ENCODE measurements around the gene CPSF6. TPM values are rescaled to one million over a fixed set of nuclear protein-coding genes. Genes with fewer than 3 reads are reported as not detected.
"Not testable (repeated sequence)": the region's sequence is repeated elsewhere in the genome, so short reads cannot be mapped to it uniquely, and the experiment has no call there.

CPSF6 gene
- polyA plus RNA-seq, 6 donors from 2014 or later: 51.3 to 74.9 (median 61.1) TPM

GRCh38 chr12:69240631-69240995 is 1.2 kb downstream of the CPSF6 start:
- no peak for DNase-seq
- peak overlapping the region; percentile 92 to 100 (median 98) for H3K4me3 Mint-ChIP-seq
- no peak for ATAC-seq (ENCODE audit: low read depth in 2 of 2)

GRCh38 chr12:69241438-69242092 is 2.2 kb downstream of the CPSF6 start:
- H3K9me3 Mint-ChIP-seq: no peaks in the 10 kb centered on the region
- peak overlapping the region in 7 of 8 donors; percentile 16 to 100 (median 66) for H3K4me3 Mint-ChIP-seq
- ATAC-seq (ENCODE audit: low read depth in 2 of 2) (no peak), DNase-seq (no peak)
- H3K36me3 Mint-ChIP-seq: peaks cover 0 to 7% of the 10 kb centered on the region in 2 donors
- no peaks in the 10 kb centered on the region for H3K27me3 Mint-ChIP-seq
- H3K4me1 Mint-ChIP-seq: peaks cover 38 to 62% (median 54%) of the 10 kb centered on the region in 3 donors
- H3K27ac Mint-ChIP-seq: peak overlapping the region in 2 of 6 donors; percentile 44 to 97

More at GRCh38 chr12:69240631-69240995, 1.2 kb downstream of the CPSF6 start:
- Mint-ChIP-seq H3K4me1 (peaks cover 33 to 54% (median 45%) of the 10 kb centered on the region in 3 donors), H3K36me3 (peaks cover 0 to 7% of the 10 kb centered on the region in 2 donors), H3K27me3 (no peaks in the 10 kb centered on the region), H3K27ac (peak overlapping the region; percentile 93 to 99 (median 98)), H3K9me3 (no peaks in the 10 kb centered on the region)

GRCh38 chr12:69243099-69244084 is 4.0 kb downstream of the CPSF6 start:
- H3K36me3 Mint-ChIP-seq: peaks cover 0 to 7% of the 10 kb centered on the region in 2 donors
- ATAC-seq (ENCODE audit: low read depth in 2 of 2): peak; percentile 10 to 14
- H3K27ac Mint-ChIP-seq: peak overlapping the region in 5 of 6 donors; percentile 22 to 54 (median 29)
- H3K27me3 Mint-ChIP-seq: no peaks in the 10 kb centered on the region
- no peaks in the 10 kb centered on the region for H3K9me3 Mint-ChIP-seq
- H3K4me3 Mint-ChIP-seq: peak overlapping the region; percentile 15 to 97 (median 48)
- DNase-seq: peak; percentile 7
- H3K4me1 Mint-ChIP-seq: peaks cover 43 to 79% (median 71%) of the 10 kb centered on the region in 3 donors

- Mint-ChIP-seq H3K9me3 (no peaks in the 10 kb centered on the region), H3K4me3 (peak overlapping the region in 1 of 8 donors; percentile 14)
- no peak for DNase-seq
Observed at GRCh38 chr12:69247268-69248018, 8.1 kb downstream of the CPSF6 start.

GRCh38 chr12:69252033-69252432 is 12.7 kb downstream of the CPSF6 start:
- no peak for DNase-seq
- Mint-ChIP-seq H3K36me3 (peaks cover 3 to 12% of the 10 kb centered on the region in 2 donors), H3K27ac (peak overlapping the region; percentile 6 to 89 (median 72)), H3K27me3 (no peaks in the 10 kb centered on the region), H3K4me3 (peak overlapping the region in 1 of 8 donors; percentile 43), H3K4me1 (peaks cover 35 to 54% (median 47%) of the 10 kb centered on the region in 3 donors), H3K9me3 (no peaks in the 10 kb centered on the region)
- ATAC-seq (ENCODE audit: low read depth in 2 of 2): no peak

More at GRCh38 chr12:69247268-69248018, 8.1 kb downstream of the CPSF6 start:
- H3K4me1 Mint-ChIP-seq: peaks cover 45 to 80% (median 69%) of the 10 kb centered on the region in 3 donors
- H3K27me3 Mint-ChIP-seq: no peaks in the 10 kb centered on the region
- H3K27ac Mint-ChIP-seq: peak overlapping the region in 5 of 6 donors; percentile 14 to 81 (median 53)
- no peak for ATAC-seq (ENCODE audit: low read depth in 2 of 2)
- no peaks in the 10 kb centered on the region for H3K36me3 Mint-ChIP-seq

- no peaks in the 10 kb centered on the region for H3K9me3 Mint-ChIP-seq
- H3K4me1 Mint-ChIP-seq: peaks cover 34 to 39% (median 37%) of the 10 kb centered on the region in 3 donors
- H3K36me3 Mint-ChIP-seq: peaks cover 4 to 21% of the 10 kb centered on the region in 2 donors
- DNase-seq (peak; percentile 34), ATAC-seq (ENCODE audit: low read depth in 2 of 2) (peak; percentile 50 to 56)
- no peak overlapping the region for H3K4me3 Mint-ChIP-seq
- H3K27me3 Mint-ChIP-seq: no peaks in the 10 kb centered on the region
- H3K27ac Mint-ChIP-seq: peak overlapping the region; percentile 14 to 85 (median 62)
Observed at GRCh38 chr12:69254046-69254445, 14.7 kb downstream of the CPSF6 start.

- peaks cover 4 to 22% of the 10 kb centered on the region in 2 donors for H3K36me3 Mint-ChIP-seq
- H3K4me3 Mint-ChIP-seq: no peak overlapping the region
- no peaks in the 10 kb centered on the region for H3K27me3 Mint-ChIP-seq
- no peak for ATAC-seq (ENCODE audit: low read depth in 2 of 2)
- H3K27ac Mint-ChIP-seq: peak overlapping the region in 1 of 6 donors; percentile 83
- H3K9me3 Mint-ChIP-seq: no peaks in the 10 kb centered on the region
- no peak for DNase-seq
- H3K4me1 Mint-ChIP-seq: peaks cover 25 to 32% (median 32%) of the 10 kb centered on the region in 3 donors
Observed at GRCh38 chr12:69254862-69255261, 15.5 kb downstream of the CPSF6 start.

GRCh38 chr12:69258655-69259054 is 19.3 kb downstream of the CPSF6 start:
- H3K9me3 Mint-ChIP-seq: no peaks in the 10 kb centered on the region
- H3K4me3 Mint-ChIP-seq: no peak overlapping the region
- ATAC-seq (ENCODE audit: low read depth in 2 of 2) (no peak), DNase-seq (no peak)
- peaks cover 29 to 44% of the 10 kb centered on the region in 2 donors for H3K36me3 Mint-ChIP-seq
- H3K4me1 Mint-ChIP-seq: peaks cover 5 to 17% (median 15%) of the 10 kb centered on the region in 3 donors
- H3K27me3 Mint-ChIP-seq: no peaks in the 10 kb centered on the region
- H3K27ac Mint-ChIP-seq: peak overlapping the region in 3 of 6 donors; percentile 17 to 67 (median 33)

GRCh38 chr12:69262264-69262974 is 23.1 kb downstream of the CPSF6 start:
- no peak for ATAC-seq (ENCODE audit: low read depth in 2 of 2)
- DNase-seq: no peak
- peak overlapping the region in 2 of 6 donors; percentile 55 to 67 for H3K27ac Mint-ChIP-seq
- H3K36me3 Mint-ChIP-seq: peaks cover 28 to 29% of the 10 kb centered on the region in 2 donors
- H3K4me3 Mint-ChIP-seq: no peak overlapping the region
- no peaks in the 10 kb centered on the region for H3K9me3 Mint-ChIP-seq
- peaks cover 0 to 7% (median 4%) of the 10 kb centered on the region in 3 donors for H3K4me1 Mint-ChIP-seq
- no peaks in the 10 kb centered on the region for H3K27me3 Mint-ChIP-seq

- Mint-ChIP-seq H3K27ac (peak overlapping the region in 1 of 6 donors; percentile 30), H3K36me3 (peaks cover 19 to 28% of the 10 kb centered on the region in 2 donors)
Observed at GRCh38 chr12:69265205-69265604, 25.8 kb downstream of the CPSF6 start.

GRCh38 chr12:69265633-69266032 is 26.3 kb downstream of the CPSF6 start:
- Mint-ChIP-seq H3K36me3 (peaks cover 15 to 24% of the 10 kb centered on the region in 2 donors), H3K27ac (peak overlapping the region in 1 of 6 donors; percentile 41)
- not testable (repeated sequence) for H3K4me3 Mint-ChIP-seq; H3K9me3 Mint-ChIP-seq; DNase-seq; ATAC-seq (ENCODE audit: low read depth in 2 of 2); H3K4me1 Mint-ChIP-seq; H3K27me3 Mint-ChIP-seq

More at GRCh38 chr12:69265205-69265604, 25.8 kb downstream of the CPSF6 start:
- H3K27me3 Mint-ChIP-seq: no peaks in the 10 kb centered on the region
- H3K4me3 Mint-ChIP-seq: no peak overlapping the region
- no peak for DNase-seq
- ATAC-seq (ENCODE audit: low read depth in 2 of 2): no peak
- H3K9me3 Mint-ChIP-seq: no peaks in the 10 kb centered on the region
- H3K4me1 Mint-ChIP-seq: peaks cover 0 to 4% (median 0%) of the 10 kb centered on the region in 3 donors

GRCh38 chr12:69266036-69266635 is 26.8 kb downstream of the CPSF6 start:
- Mint-ChIP-seq H3K4me1 (no peaks in the 10 kb centered on the region), H3K36me3 (peaks cover 13 to 19% of the 10 kb centered on the region in 2 donors), H3K9me3 (no peaks in the 10 kb centered on the region), H3K27me3 (no peaks in the 10 kb centered on the region), H3K27ac (no peak overlapping the region), H3K4me3 (no peak overlapping the region)
- DNase-seq (no peak), ATAC-seq (ENCODE audit: low read depth in 2 of 2) (no peak)
